ENCODE results near the gene CCT8L2. TPM values are rescaled to one million over a fixed set of nuclear protein-coding genes. Genes with fewer than 3 reads are reported as not detected.
"Not testable (repeated sequence)": the region's sequence is repeated elsewhere in the genome, so short reads cannot be mapped to it uniquely, and the experiment has no call there.

Gene CCT8L2
- total and polyA plus RNA-seq, 2 donors (not counting 3 experiments of a cell fraction or from before 2014, with no cell fraction given), result not detected

DNA sequence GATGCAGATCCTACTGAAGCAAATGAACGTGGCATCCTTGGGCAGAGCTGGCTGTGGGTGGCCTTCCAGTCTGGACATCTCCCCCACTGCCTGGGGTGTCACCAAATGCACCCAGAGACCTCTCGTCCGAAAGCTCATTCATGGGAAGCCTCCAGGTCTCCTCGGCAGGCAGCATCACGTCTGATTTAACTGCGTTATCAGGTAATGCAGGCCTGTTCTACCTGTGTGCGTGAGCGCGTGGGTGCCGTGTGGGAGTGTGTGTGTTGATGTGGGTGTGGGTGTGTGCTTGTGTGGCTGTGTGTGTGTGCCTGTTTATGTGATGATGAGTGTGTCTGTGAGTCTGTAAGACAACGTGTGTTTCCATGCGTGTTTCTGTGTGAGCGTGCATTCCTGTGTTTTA lies 35.1 kb downstream of the CCT8L2 start:
- intact Hi-C loops (cut with micrococcal nuclease); H3K4me2 ChIP-seq (ENCODE audit: insufficient read depth, low read length); H2AFZ ChIP-seq (ENCODE audit: low read depth, low read length); BruUV-seq (replicated peaks); H3K9me1 ChIP-seq (replicated peaks; ENCODE audit: control insufficient read depth, extremely low read depth, insufficient read depth, low read length); H3K79me2 ChIP-seq (ENCODE audit: control insufficient read depth, insufficient read depth, low read length); H3K27ac ChIP-seq (ENCODE audit: insufficient read depth, low read depth, low read length); H3K4me1 ChIP-seq (ENCODE audit: control insufficient read depth, extremely low read depth, insufficient read depth, low read length); H4K20me1 ChIP-seq (replicated peaks; ENCODE audit: control insufficient read depth, extremely low read depth, insufficient read depth, low read length); H3K9ac ChIP-seq (replicated peaks; ENCODE audit: extremely low read depth, insufficient read depth, low read length); H3K4me3 ChIP-seq (replicated peaks in 1 of 3; ENCODE audit: insufficient read depth in 1 of 3, low read depth in 1 of 3, low read length in 3 of 3); H3K36me3 ChIP-seq (ENCODE audit: control insufficient read depth in 2 of 2, extremely low read depth in 1 of 2, insufficient read depth in 2 of 2, low read length in 2 of 2); FAIRE-seq; H3K27me3 ChIP-seq (ENCODE audit: control insufficient read depth in 2 of 2, insufficient read depth in 2 of 2, low read length in 2 of 2); dilution Hi-C loops (cut with MboI; ENCODE audit: extremely low pct_ligation_motif_present, low sequenced_read_pairs); H3K9me3 ChIP-seq (replicated peaks; ENCODE audit: control insufficient read depth, insufficient read depth, low read length); CTCF ChIA-PET; DNase-seq (ENCODE audit: low read depth, low spot score); POLR2A ChIA-PET: not testable (repeated sequence)

DNA sequence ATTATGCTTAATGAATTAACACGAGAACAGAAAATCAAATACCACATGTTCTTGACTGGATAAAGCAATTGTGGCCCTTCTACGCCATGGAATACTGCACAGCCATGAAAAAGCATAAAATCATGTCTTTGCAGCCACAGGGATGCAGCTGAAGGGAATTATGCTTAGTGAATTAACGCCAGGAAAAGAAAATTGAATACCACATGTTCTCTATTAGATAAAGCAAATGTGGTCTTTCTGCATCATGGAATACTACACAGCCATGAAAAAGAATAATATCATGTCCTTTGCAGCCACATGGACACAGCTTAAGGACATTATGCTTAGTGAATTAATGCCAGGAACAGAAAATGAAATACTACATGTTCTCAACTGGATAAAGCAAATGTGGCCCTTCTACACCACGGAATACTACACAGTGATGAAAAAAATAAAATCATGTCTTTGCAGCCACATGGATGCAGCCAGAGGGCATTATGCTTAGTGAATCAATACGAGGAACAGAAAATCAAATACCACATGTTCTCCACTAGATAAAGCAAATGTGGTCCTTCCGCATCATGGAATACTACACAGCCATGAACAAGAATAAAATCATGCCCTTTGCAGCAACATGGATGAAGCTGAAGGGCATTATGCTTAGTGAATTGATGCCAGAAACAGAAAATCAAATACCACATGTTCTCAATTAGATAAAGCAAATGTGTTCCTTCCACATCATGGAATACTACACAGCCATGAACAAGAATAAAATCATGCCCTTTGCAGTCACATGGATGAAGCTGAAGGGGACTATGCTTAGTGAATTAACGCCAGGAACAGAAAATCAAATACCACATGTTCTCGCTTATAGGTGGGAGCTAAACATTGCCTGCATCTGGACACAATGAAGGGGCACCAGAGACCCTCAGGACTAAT lies 37.3 kb downstream of the CCT8L2 start:
- H4K20me1 ChIP-seq (replicated peaks; ENCODE audit: control insufficient read depth, extremely low read depth, insufficient read depth, low read length); CTCF ChIA-PET: not testable (repeated sequence)

DNA sequence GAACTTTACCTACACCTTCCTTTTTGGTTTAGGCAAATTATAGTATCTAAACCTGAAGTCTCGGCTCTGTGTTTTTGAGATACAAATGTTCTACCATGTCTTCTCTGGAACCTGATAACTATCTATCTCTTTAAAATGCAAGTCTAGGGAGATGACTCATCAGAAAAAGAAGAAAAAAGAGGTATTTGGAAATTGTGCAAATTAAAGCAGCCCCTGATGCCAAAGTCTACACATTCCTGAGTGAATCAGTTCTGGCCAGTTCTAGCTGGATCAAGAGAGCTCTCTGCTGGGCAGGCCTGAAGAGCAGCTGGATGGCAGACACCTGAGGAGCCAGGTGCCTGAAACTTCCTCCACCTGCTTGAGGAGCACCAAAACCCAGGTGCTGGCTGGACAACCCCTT lies 49.3 kb downstream of the CCT8L2 start:
- CTCF ChIA-PET; H3K79me2 ChIP-seq (ENCODE audit: control insufficient read depth, insufficient read depth, low read length); H3K9ac ChIP-seq (replicated peaks; ENCODE audit: extremely low read depth, insufficient read depth, low read length); FAIRE-seq; H3K36me3 ChIP-seq (ENCODE audit: control insufficient read depth in 2 of 2, extremely low read depth in 1 of 2, insufficient read depth in 2 of 2, low read length in 2 of 2); dilution Hi-C loops (cut with MboI; ENCODE audit: extremely low pct_ligation_motif_present, low sequenced_read_pairs); H4K20me1 ChIP-seq (replicated peaks; ENCODE audit: control insufficient read depth, extremely low read depth, insufficient read depth, low read length); H3K9me1 ChIP-seq (replicated peaks; ENCODE audit: control insufficient read depth, extremely low read depth, insufficient read depth, low read length); intact Hi-C loops (cut with micrococcal nuclease); H3K4me1 ChIP-seq (ENCODE audit: control insufficient read depth, extremely low read depth, insufficient read depth, low read length); H3K27me3 ChIP-seq (ENCODE audit: control insufficient read depth in 2 of 2, insufficient read depth in 2 of 2, low read length in 2 of 2); H3K9me3 ChIP-seq (replicated peaks; ENCODE audit: control insufficient read depth, insufficient read depth, low read length); BruUV-seq (replicated peaks); H3K4me2 ChIP-seq (ENCODE audit: insufficient read depth, low read length); H3K27ac ChIP-seq (ENCODE audit: insufficient read depth, low read depth, low read length); DNase-seq (ENCODE audit: low read depth, low spot score); H2AFZ ChIP-seq (ENCODE audit: low read depth, low read length); H3K4me3 ChIP-seq (replicated peaks in 1 of 3; ENCODE audit: insufficient read depth in 1 of 3, low read depth in 1 of 3, low read length in 3 of 3); POLR2A ChIA-PET: not testable (repeated sequence)

More for the DNA sequence above, 37.3 kb downstream of the CCT8L2 start:
- H3K4me1 ChIP-seq (ENCODE audit: control insufficient read depth, extremely low read depth, insufficient read depth, low read length); H3K4me3 ChIP-seq (replicated peaks in 1 of 3; ENCODE audit: insufficient read depth in 1 of 3, low read depth in 1 of 3, low read length in 3 of 3); H3K9me1 ChIP-seq (replicated peaks; ENCODE audit: control insufficient read depth, extremely low read depth, insufficient read depth, low read length); H3K9me3 ChIP-seq (replicated peaks; ENCODE audit: control insufficient read depth, insufficient read depth, low read length); DNase-seq (ENCODE audit: low read depth, low spot score); POLR2A ChIA-PET; H3K4me2 ChIP-seq (ENCODE audit: insufficient read depth, low read length); H2AFZ ChIP-seq (ENCODE audit: low read depth, low read length); BruUV-seq (replicated peaks); H3K27ac ChIP-seq (ENCODE audit: insufficient read depth, low read depth, low read length); FAIRE-seq; H3K79me2 ChIP-seq (ENCODE audit: control insufficient read depth, insufficient read depth, low read length); intact Hi-C loops (cut with micrococcal nuclease); dilution Hi-C loops (cut with MboI; ENCODE audit: extremely low pct_ligation_motif_present, low sequenced_read_pairs); H3K27me3 ChIP-seq (ENCODE audit: control insufficient read depth in 2 of 2, insufficient read depth in 2 of 2, low read length in 2 of 2); H3K36me3 ChIP-seq (ENCODE audit: control insufficient read depth in 2 of 2, extremely low read depth in 1 of 2, insufficient read depth in 2 of 2, low read length in 2 of 2); H3K9ac ChIP-seq (replicated peaks; ENCODE audit: extremely low read depth, insufficient read depth, low read length): not testable (repeated sequence)

Measured in endothelial cell of umbilical vein (primary cell).